ENCODE measurements around the gene TXNIP. TPM values are rescaled to one million over a fixed set of nuclear protein-coding genes. Genes with fewer than 3 reads are reported as not detected.
A peak's percentile ranks its signal among the peaks of the same experiment; 100 is the strongest.

TXNIP gene
- total and polyA plus RNA-seq, 2 donors from 2014 or later: 356 to 1,197 TPM

GRCh38 chr1:145986551-145986950, 9.8 kb downstream of the TXNIP start:
- Histone ChIP-seq H3K27me3 (ENCODE audit: control insufficient read depth, insufficient read depth, low read length) (no peaks in the 10 kb centered on the region), H3K9ac (ENCODE audit: low read length in 3 of 3) (peak overlapping the region in 2 of 3 donors; percentile 4 to 27), H3K4me3 (ENCODE audit: low read length in 3 of 3) (no peak overlapping the region), H3K9me3 (ENCODE audit: control insufficient read depth in 2 of 3, insufficient read depth in 1 of 3, low read length in 3 of 3) (no peaks in the 10 kb centered on the region), H3K36me3 (ENCODE audit: control insufficient read depth in 2 of 3, insufficient read depth in 3 of 3, low read length in 3 of 3) (no peaks in the 10 kb centered on the region), H3K4me1 (ENCODE audit: control insufficient read depth in 2 of 3, insufficient read depth in 2 of 3, low read depth in 1 of 3, low read length in 3 of 3) (peaks cover 0 to 36% (median 30%) of the 10 kb centered on the region in 3 donors), H3K27ac (ENCODE audit: low read depth in 2 of 2, low read length in 2 of 2) (peak overlapping the region; percentile 82 to 84)
- intact Hi-C loops (cut with DNase I): no loop called here
- TF ChIP-seq CTCF (IDR thresholded peaks at IDR 0.05; ENCODE audit: borderline replicate concordance, extremely low read depth, insufficient read depth): no peak
- DNase-seq: no peak
- FAIRE-seq: no peak

GRCh38 chr1:145985502-145986439, 10.6 kb downstream of the TXNIP start:
- Histone ChIP-seq H3K27ac (ENCODE audit: low read depth in 2 of 2, low read length in 2 of 2) (peak overlapping the region; percentile 84 to 91), H3K36me3 (ENCODE audit: control insufficient read depth in 2 of 3, insufficient read depth in 3 of 3, low read length in 3 of 3) (no peaks in the 10 kb centered on the region), H3K9me3 (ENCODE audit: control insufficient read depth in 2 of 3, insufficient read depth in 1 of 3, low read length in 3 of 3) (no peaks in the 10 kb centered on the region), H3K4me3 (ENCODE audit: low read length in 3 of 3) (peak overlapping the region in 2 of 3 donors; percentile 3 to 35), H3K27me3 (ENCODE audit: control insufficient read depth, insufficient read depth, low read length) (no peaks in the 10 kb centered on the region), H3K4me1 (ENCODE audit: control insufficient read depth in 2 of 3, insufficient read depth in 2 of 3, low read depth in 1 of 3, low read length in 3 of 3) (peaks cover 0 to 37% (median 31%) of the 10 kb centered on the region in 3 donors), H3K9ac (ENCODE audit: low read length in 3 of 3) (peak overlapping the region in 2 of 3 donors; percentile 4 to 27)
- no peak for TF ChIP-seq CTCF (IDR thresholded peaks at IDR 0.05; ENCODE audit: borderline replicate concordance, extremely low read depth, insufficient read depth)
- DNase-seq (peak in 1 of 5 donors; percentile 69), FAIRE-seq (peak; percentile 72)
- intact Hi-C loops (cut with DNase I): no loop called here

GRCh38 chr1:145985129-145985501, 11.3 kb downstream of the TXNIP start:
- Histone ChIP-seq H3K36me3 (ENCODE audit: control insufficient read depth in 2 of 3, insufficient read depth in 3 of 3, low read length in 3 of 3) (no peaks in the 10 kb centered on the region), H3K9ac (ENCODE audit: low read length in 3 of 3) (peak overlapping the region in 2 of 3 donors; percentile 1 to 7), H3K4me1 (ENCODE audit: control insufficient read depth in 2 of 3, insufficient read depth in 2 of 3, low read depth in 1 of 3, low read length in 3 of 3) (peaks cover 0 to 41% (median 37%) of the 10 kb centered on the region in 3 donors), H3K4me3 (ENCODE audit: low read length in 3 of 3) (peak overlapping the region in 1 of 3 donors; percentile 35), H3K27me3 (ENCODE audit: control insufficient read depth, insufficient read depth, low read length) (no peaks in the 10 kb centered on the region), H3K9me3 (ENCODE audit: control insufficient read depth in 2 of 3, insufficient read depth in 1 of 3, low read length in 3 of 3) (no peaks in the 10 kb centered on the region), H3K27ac (ENCODE audit: low read depth in 2 of 2, low read length in 2 of 2) (peak overlapping the region; percentile 84 to 91)
- DNase-seq (no peak), FAIRE-seq (no peak)
- intact Hi-C loops (cut with DNase I): no loop called here
- no peak for TF ChIP-seq CTCF (IDR thresholded peaks at IDR 0.05; ENCODE audit: borderline replicate concordance, extremely low read depth, insufficient read depth)

Data from kidney (tissue), 14 donors.